MM.1S (cell line): ENCODE measurements around the gene ARID1A.

Source experiments
- EZH2phosphoT487 ChIP-seq: fragments of 300-600 bp; sonication (generic); IDR thresholded peaks from 2 replicates; pipeline ENCODE4 v1.6.1; 2018; ENCODE audit warnings: antibody characterized with exemption, low read length
- TF ChIP-seq, protein P1 (sequence below): fragments of 300-600 bp; sonication (generic); IDR thresholded peaks from 2 replicates; pipeline ENCODE4 v1.5.1; 2016; ENCODE audit warnings: antibody characterized with exemption, low read length, mixed read lengths

DNA sequence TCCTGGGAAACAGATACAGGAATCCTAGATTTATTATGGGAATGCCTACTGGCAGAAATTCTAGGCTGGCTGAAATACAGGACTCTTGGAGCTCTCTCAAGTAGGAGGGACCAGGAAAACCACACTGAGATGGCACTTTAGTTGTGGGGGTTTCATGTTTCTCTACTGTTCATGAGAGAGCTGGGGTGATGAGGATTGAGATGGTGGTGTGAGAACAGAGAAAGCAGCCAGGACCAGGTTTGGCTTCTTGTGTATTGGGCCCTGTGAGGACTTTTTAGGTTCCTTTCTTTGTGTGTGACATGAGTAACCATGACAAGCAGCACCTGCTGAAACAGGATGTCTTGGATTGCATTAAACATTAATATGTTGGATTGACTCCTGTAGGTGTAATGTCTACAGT is 4.9 kb downstream of the ARID1A start:
- TF ChIP-seq, protein P1, sequence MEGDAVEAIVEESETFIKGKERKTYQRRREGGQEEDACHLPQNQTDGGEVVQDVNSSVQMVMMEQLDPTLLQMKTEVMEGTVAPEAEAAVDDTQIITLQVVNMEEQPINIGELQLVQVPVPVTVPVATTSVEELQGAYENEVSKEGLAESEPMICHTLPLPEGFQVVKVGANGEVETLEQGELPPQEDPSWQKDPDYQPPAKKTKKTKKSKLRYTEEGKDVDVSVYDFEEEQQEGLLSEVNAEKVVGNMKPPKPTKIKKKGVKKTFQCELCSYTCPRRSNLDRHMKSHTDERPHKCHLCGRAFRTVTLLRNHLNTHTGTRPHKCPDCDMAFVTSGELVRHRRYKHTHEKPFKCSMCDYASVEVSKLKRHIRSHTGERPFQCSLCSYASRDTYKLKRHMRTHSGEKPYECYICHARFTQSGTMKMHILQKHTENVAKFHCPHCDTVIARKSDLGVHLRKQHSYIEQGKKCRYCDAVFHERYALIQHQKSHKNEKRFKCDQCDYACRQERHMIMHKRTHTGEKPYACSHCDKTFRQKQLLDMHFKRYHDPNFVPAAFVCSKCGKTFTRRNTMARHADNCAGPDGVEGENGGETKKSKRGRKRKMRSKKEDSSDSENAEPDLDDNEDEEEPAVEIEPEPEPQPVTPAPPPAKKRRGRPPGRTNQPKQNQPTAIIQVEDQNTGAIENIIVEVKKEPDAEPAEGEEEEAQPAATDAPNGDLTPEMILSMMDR: no peak
- TF ChIP-seq EZH2phosphoT487: no peak
